Measurements from ENCODE around the gene AHDC1.
A peak's percentile ranks its signal among the peaks of the same experiment; 100 is the strongest.

Gene AHDC1

DNA sequence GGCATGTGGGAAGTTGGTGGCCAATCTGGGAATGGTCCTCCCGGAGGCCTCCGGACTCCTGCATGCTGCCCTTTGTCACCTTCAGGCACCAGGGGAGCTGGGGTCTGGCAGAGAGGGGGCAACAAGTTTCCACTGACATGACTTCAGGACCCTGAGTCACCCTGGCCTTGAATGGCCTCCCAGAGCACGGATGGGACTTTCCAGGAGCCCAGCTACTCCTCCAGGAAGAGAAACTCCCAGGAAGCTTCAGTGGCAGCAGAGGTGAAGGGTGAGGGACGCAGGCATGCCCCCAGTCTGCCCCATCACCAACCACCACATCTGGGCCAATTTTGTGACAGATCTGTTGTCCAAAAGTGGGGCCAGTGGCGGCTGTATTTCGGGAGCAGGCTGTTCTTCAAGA lies 58.1 kb downstream of the AHDC1 start:
- no peaks in the 10 kb centered on the region for H3K27me3 Mint-ChIP-seq (ENCODE audit: low read depth)
- H3K27ac Mint-ChIP-seq: peak overlapping the region in 1 of 3 experiments; percentile 91
- H3K4me1 Mint-ChIP-seq: peaks cover 37% of the 10 kb centered on the region
- H3K9me3 Mint-ChIP-seq: no peaks in the 10 kb centered on the region
- H3K36me3 Mint-ChIP-seq (ENCODE audit: low read depth): peaks cover 41% of the 10 kb centered on the region
- no peak overlapping the region for H3K4me3 Mint-ChIP-seq
- TF ChIP-seq, protein P1, sequence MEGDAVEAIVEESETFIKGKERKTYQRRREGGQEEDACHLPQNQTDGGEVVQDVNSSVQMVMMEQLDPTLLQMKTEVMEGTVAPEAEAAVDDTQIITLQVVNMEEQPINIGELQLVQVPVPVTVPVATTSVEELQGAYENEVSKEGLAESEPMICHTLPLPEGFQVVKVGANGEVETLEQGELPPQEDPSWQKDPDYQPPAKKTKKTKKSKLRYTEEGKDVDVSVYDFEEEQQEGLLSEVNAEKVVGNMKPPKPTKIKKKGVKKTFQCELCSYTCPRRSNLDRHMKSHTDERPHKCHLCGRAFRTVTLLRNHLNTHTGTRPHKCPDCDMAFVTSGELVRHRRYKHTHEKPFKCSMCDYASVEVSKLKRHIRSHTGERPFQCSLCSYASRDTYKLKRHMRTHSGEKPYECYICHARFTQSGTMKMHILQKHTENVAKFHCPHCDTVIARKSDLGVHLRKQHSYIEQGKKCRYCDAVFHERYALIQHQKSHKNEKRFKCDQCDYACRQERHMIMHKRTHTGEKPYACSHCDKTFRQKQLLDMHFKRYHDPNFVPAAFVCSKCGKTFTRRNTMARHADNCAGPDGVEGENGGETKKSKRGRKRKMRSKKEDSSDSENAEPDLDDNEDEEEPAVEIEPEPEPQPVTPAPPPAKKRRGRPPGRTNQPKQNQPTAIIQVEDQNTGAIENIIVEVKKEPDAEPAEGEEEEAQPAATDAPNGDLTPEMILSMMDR (IDR thresholded peaks at IDR 0.05; ENCODE audit: unreplicated experiment in 3 of 3): no peak

DNA sequence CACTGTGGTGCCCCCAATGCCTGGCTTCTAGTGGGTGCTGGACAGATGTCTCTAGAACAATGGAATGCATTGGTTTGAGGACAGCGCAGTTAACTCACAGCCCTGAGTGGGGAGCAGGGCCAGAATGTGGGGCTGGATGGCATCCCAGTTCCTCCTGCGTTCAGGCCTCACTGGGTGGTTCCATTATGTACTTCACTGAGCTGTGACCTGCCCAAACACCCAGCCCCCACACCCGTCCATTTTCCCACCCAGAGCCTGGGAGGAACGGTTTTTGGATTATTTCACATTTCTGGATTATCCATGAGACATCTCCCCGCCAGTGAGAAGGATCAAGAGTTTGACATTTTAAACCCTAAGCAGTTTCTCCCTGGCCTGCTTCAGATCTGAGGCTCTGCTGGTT lies 58.7 kb downstream of the AHDC1 start:
- TF ChIP-seq, protein P1 (IDR thresholded peaks at IDR 0.05; ENCODE audit: unreplicated experiment in 3 of 3): no peak
- Mint-ChIP-seq H3K4me3 (no peak overlapping the region), H3K36me3 (ENCODE audit: low read depth) (peaks cover 44% of the 10 kb centered on the region), H3K27me3 (ENCODE audit: low read depth) (no peaks in the 10 kb centered on the region), H3K27ac (peak overlapping the region; percentile 74 to 91 (median 87)), H3K4me1 (peaks cover 43% of the 10 kb centered on the region), H3K9me3 (no peaks in the 10 kb centered on the region)

DNA sequence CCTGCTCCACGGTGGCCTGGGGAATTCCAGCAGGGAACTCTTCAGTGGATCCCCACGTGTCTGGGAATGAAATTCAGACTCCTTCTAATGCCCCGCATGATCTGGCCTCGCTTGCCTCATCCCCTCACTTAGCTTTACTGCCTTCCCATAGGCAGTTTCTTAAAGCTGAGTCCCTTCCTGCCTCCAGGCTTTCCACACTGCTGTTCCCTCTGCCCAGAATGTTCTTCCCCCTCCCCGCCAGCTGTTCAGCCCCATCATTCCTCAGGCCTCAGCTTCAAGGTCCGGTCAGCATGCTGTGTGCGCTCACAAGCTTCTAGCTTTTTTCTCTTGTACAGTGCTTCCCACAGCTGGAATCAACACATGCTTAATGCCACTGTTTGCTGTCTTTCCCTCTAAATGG lies 59.1 kb downstream of the AHDC1 start:
- no peaks in the 10 kb centered on the region for H3K9me3 Mint-ChIP-seq
- no peaks in the 10 kb centered on the region for H3K27me3 Mint-ChIP-seq (ENCODE audit: low read depth)

DNA sequence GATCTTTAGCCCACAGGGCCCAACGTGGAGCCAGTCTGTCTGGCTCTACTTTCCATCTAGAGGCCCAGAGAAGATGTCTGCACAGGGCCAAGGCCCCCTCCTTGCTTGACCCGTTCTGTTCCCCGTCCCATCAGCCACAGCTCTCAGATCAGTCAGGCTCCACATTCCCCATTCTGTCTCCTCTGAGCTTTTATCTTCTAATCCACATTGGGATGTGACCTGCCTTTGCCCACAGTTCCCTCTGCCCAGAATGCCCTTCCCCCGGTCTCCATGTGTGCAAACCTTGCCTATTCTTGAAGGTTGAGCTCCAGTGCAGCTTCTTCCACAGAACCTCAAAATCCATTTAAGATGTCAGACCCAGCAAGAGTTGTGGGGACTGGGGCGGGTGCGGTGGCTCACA lies 60.7 kb downstream of the AHDC1 start:
- Mint-ChIP-seq H3K27me3 (ENCODE audit: low read depth) (no peaks in the 10 kb centered on the region), H3K9me3 (no peaks in the 10 kb centered on the region), H3K36me3 (ENCODE audit: low read depth) (peaks cover 41% of the 10 kb centered on the region), H3K4me1 (peaks cover 50% of the 10 kb centered on the region), H3K4me3 (no peak overlapping the region), H3K27ac (peak overlapping the region; percentile 60 to 91 (median 77))
- TF ChIP-seq, protein P1 (IDR thresholded peaks at IDR 0.05; ENCODE audit: unreplicated experiment in 3 of 3): no peak

More for the DNA sequence above, 59.1 kb downstream of the AHDC1 start:
- H3K4me1 Mint-ChIP-seq: peaks cover 48% of the 10 kb centered on the region
- TF ChIP-seq, protein P1 (IDR thresholded peaks at IDR 0.05; ENCODE audit: unreplicated experiment in 3 of 3): no peak
- peak overlapping the region; percentile 74 to 91 (median 87) for H3K27ac Mint-ChIP-seq
- no peak overlapping the region for H3K4me3 Mint-ChIP-seq
- peaks cover 44% of the 10 kb centered on the region for H3K36me3 Mint-ChIP-seq (ENCODE audit: low read depth)

DNA sequence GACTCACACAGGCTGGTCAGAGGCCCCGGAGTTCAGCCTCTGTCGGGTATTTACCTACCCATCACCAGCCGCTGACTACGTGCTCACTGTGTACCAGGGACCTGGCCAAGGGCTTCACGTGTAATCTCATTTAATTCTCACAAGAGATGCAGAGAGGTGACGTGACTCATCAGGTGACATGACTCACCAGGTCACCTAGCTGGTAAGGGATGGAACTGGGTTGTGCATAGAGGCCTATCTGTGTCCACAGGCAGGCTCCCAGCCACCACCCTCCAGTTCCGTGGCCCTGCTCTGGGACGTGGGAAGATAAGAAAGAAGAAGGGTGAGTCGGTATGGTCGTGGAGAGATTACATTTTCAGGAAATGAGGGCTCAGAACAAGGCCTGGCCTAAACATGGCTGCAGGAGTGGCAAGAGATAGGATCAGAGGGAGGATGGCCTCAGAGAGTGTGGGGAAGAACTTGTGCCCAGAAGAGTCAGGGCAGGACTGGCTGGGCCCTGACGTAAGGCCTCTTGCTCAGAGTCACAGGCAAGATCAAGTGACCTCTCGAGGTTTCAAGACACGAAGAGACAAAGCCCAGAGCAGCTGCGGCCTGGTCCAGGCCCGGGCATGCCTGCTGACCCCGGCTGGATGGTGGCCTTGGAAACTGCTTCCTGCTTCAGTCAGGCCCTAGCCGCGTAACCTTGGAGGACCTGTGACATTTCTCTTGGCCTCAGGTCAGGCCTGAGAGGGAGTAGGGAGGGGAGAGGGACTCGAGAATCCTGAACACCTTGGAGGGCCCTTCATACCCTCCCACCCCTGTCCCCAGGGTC lies 61.3 kb downstream of the AHDC1 start:
- Mint-ChIP-seq H3K27ac (peak overlapping the region; percentile 24 to 91 (median 77)), H3K4me3 (no peak overlapping the region), H3K27me3 (ENCODE audit: low read depth) (no peaks in the 10 kb centered on the region), H3K36me3 (ENCODE audit: low read depth) (peaks cover 41% of the 10 kb centered on the region), H3K4me1 (peaks cover 52% of the 10 kb centered on the region), H3K9me3 (no peaks in the 10 kb centered on the region)
- TF ChIP-seq, protein P1 (IDR thresholded peaks at IDR 0.05; ENCODE audit: unreplicated experiment in 3 of 3): no peak
